HepG2 (cell line): ENCODE measurements around the gene PPM1M. TPM values are rescaled to one million over a fixed set of nuclear protein-coding genes. Genes with fewer than 3 reads are reported as not detected.

Experiments used
- CC2D1A ChIP-seq: sonication (generic); formaldehyde crosslinking; IDR thresholded peaks from 2 replicates; pipeline ENCODE4 v1.8.1; 2023; ENCODE audit warnings: mild to moderate bottlenecking, missing genetic modification reagents
- ESRRA ChIP-seq: sonication (generic); formaldehyde crosslinking; IDR thresholded peaks from 2 replicates; pipeline ENCODE4 v1.5.1; 2020; ENCODE audit warnings: mild to moderate bottlenecking, low read depth, missing genetic modification reagents
- GTF3A ChIP-seq: sonication (generic); formaldehyde crosslinking; conservative IDR thresholded peaks from 2 replicates; pipeline ENCODE4 v1.4.0; 2020; ENCODE audit warnings: mild to moderate bottlenecking, missing genetic modification reagents
- HIVEP1 ChIP-seq: sonication (generic); formaldehyde crosslinking; IDR thresholded peaks from 2 replicates; pipeline ENCODE4 v1.4.0; 2020; ENCODE audit warnings: mild to moderate bottlenecking, missing genetic modification reagents
- HOXA3 ChIP-seq: sonication (generic); formaldehyde crosslinking; IDR thresholded peaks from 2 replicates; pipeline ENCODE4 v1.5.0; 2020; ENCODE audit warnings: missing genetic modification reagents
- KDM3A ChIP-seq: IDR thresholded peaks from 2 replicates; pipeline ENCODE4 v1.6.1; 2018; ENCODE audit warnings: low read depth, missing compliant biosample characterization
- RELA ChIP-seq: sonication (generic); formaldehyde crosslinking; IDR thresholded peaks from 2 replicates; pipeline ENCODE4 v1.4.0; 2020; ENCODE audit warnings: missing genetic modification reagents
- RXRB ChIP-seq: IDR thresholded peaks from 2 replicates; pipeline ENCODE4 v1.6.1; 2016; ENCODE audit warnings: borderline replicate concordance, missing genetic modification reagents, missing compliant biosample characterization
- SKI ChIP-seq: fragments of 450-650 bp; IDR thresholded peaks from one replicate; pipeline ENCODE4 v1.6.1; 2018; ENCODE audit warnings: mild to moderate bottlenecking; ENCODE audit not compliant: partially characterized antibody
- SMAD9 ChIP-seq: sonication (generic); formaldehyde crosslinking; IDR thresholded peaks from 2 replicates; pipeline ENCODE4 v1.5.1; 2020; ENCODE audit warnings: mild to moderate bottlenecking, missing genetic modification reagents
- SNRNP70 ChIP-seq: fragments of 200-400 bp; formaldehyde crosslinking; IDR thresholded peaks from 2 replicates; pipeline ENCODE4 v1.6.1; 2017; ENCODE audit warnings: mild to moderate bottlenecking, low read depth, low read length, moderate library complexity
- THYN1 ChIP-seq: sonication (generic); formaldehyde crosslinking; IDR thresholded peaks from 2 replicates; pipeline ENCODE4 v1.8.1; 2023; ENCODE audit warnings: low read depth, mild to moderate bottlenecking, moderate library complexity, missing genetic modification reagents, borderline replicate concordance
- ZBTB38 ChIP-seq: sonication (generic); formaldehyde crosslinking; IDR thresholded peaks from 2 replicates; pipeline ENCODE4 v1.5.1; 2020; ENCODE audit warnings: mild to moderate bottlenecking, missing genetic modification reagents
- ZNF329 ChIP-seq: sonication (generic); formaldehyde crosslinking; IDR thresholded peaks from 2 replicates; pipeline ENCODE4 v1.9.0; 2021; ENCODE audit warnings: low read depth, mild to moderate bottlenecking, missing genetic modification reagents
- ZNF382 ChIP-seq: sonication (generic); formaldehyde crosslinking; IDR thresholded peaks from 2 replicates; pipeline ENCODE4 v1.5.0; 2020; ENCODE audit warnings: missing genetic modification reagents, mild to moderate bottlenecking, borderline replicate concordance
- ZNF460 ChIP-seq: sonication (generic); formaldehyde crosslinking; IDR thresholded peaks from 2 replicates; pipeline ENCODE4 v1.5.1; 2020; ENCODE audit warnings: missing genetic modification reagents, mild to moderate bottlenecking, borderline replicate concordance
- ZNF75D ChIP-seq: sonication (generic); formaldehyde crosslinking; IDR thresholded peaks from 2 replicates; pipeline ENCODE4 v1.8.1; 2023; ENCODE audit warnings: missing genetic modification reagents, mild to moderate bottlenecking, borderline replicate concordance
- ZNF773 ChIP-seq: sonication (generic); formaldehyde crosslinking; IDR thresholded peaks from 2 replicates; pipeline ENCODE4 v1.4.0; 2020; ENCODE audit warnings: missing genetic modification reagents, borderline replicate concordance
- ZNF775 ChIP-seq: sonication (generic); formaldehyde crosslinking; IDR thresholded peaks from 2 replicates; pipeline ENCODE4 v1.4.0; 2020; ENCODE audit warnings: missing genetic modification reagents, mild to moderate bottlenecking, moderate library complexity, borderline replicate concordance
- ZNF878 ChIP-seq: sonication (generic); formaldehyde crosslinking; IDR thresholded peaks from 2 replicates; pipeline ENCODE4 v1.8.1; 2023; ENCODE audit warnings: mild to moderate bottlenecking, missing genetic modification reagents, moderate library complexity
- ZSCAN31 ChIP-seq: sonication (generic); formaldehyde crosslinking; IDR thresholded peaks from 2 replicates; pipeline ENCODE4 v1.5.0; 2020; ENCODE audit warnings: low read depth, mild to moderate bottlenecking, missing genetic modification reagents
- ZSCAN9 ChIP-seq: IDR thresholded peaks from 2 replicates; pipeline ENCODE4 v1.6.1; 2016; ENCODE audit warnings: borderline replicate concordance
- ZZZ3 ChIP-seq: sonication (generic); formaldehyde crosslinking; IDR thresholded peaks from 2 replicates; pipeline ENCODE4 v1.4.0; 2020; ENCODE audit warnings: missing genetic modification reagents, mild to moderate bottlenecking, borderline replicate concordance
- polyA plus RNA-seq, 8 experiments: library from polyadenylated mRNA; depleted of rRNA in 3 of 8; stranded (reverse) in 7 of 8; unstranded in 1 of 8; fragments of >200 nt; fragmentation: Illumina TruSeq in 4 of 8; extraction: Trizol in 4 of 8; gene quantifications; 2 replicates each; pipeline versions ENCODE4 v1.2.1 to v1.2.3, GENCODE V29; 2011 to 2016; ENCODE audit warnings: low read depth in 4 of 8, missing spikeins in 1 of 8, mixed read lengths in 1 of 8; ENCODE audit not compliant: insufficient read depth in 1 of 8
- total RNA-seq, 5 experiments: library from RNA; depleted of rRNA; stranded (reverse); fragments of >200 nt; fragmentation: Illumina TruSeq; extraction: Trizol; gene quantifications; 2 replicates each; pipeline ENCODE4 v1.2.3, GENCODE V29; 2016; ENCODE audit warnings: low read depth in 1 of 5
- TF ChIP-seq, protein P1 (sequence below): sonication (generic); formaldehyde crosslinking; IDR thresholded peaks from 2 replicates; pipeline ENCODE4 v1.5.1; 2020; ENCODE audit warnings: missing genetic modification reagents, mild to moderate bottlenecking, borderline replicate concordance
- TF ChIP-seq, protein P2 (sequence below): sonication (generic); formaldehyde crosslinking; IDR thresholded peaks from 2 replicates; pipeline ENCODE4 v1.5.0; 2020; ENCODE audit warnings: missing genetic modification reagents

The PPM1M gene
- total and polyA plus RNA-seq, 2 of the 13 experiments (the other 11 are each of a cell fraction or from before 2014, with no cell fraction given): 2.5 to 5.9 TPM

- TF ChIP-seq ZNF773 (CRISPR knock-in tag) (peak; percentile 53; the same call in 1 of the 2 replicates), ZNF382 (CRISPR knock-in tag) (no peak), ZNF75D (CRISPR knock-in tag) (no peak), KDM3A (CRISPR knock-in tag) (peak; percentile 43; the same call in 1 of the 2 replicates), ZSCAN9 (CRISPR knock-in tag) (0 out of 2 replicates have a peak, but pooled peaks have one; percentile 68), ESRRA (CRISPR knock-in tag) (no peak; the same call in 1 of the 2 replicates), HOXA3 (CRISPR knock-in tag) (peak; percentile 59; the same call in 1 of the 2 replicates), ZNF775 (CRISPR knock-in tag) (0 out of 2 replicates have a peak, but pooled peaks have one; percentile 40), SKI (peak; percentile 8), ZBTB38 (CRISPR knock-in tag) (no peak; the same call in 1 of the 2 replicates), SNRNP70 (no peak), SMAD9 (CRISPR knock-in tag) (0 out of 2 replicates have a peak, but pooled peaks have one; percentile 44), RXRB (CRISPR knock-in tag) (peak; percentile 18; the same call in 1 of the 2 replicates), ZNF878 (no peak), ZNF329 (CRISPR knock-in tag) (0 out of 2 replicates have a peak, but pooled peaks have one; percentile 30), ZZZ3 (peak; percentile 79; the same call in 1 of the 2 replicates), THYN1 (CRISPR knock-in tag) (peak; percentile 65; the same call in 1 of the 2 replicates), GTF3A (0 out of 2 replicates have a peak, but pooled peaks have one; percentile 78), ZSCAN31 (CRISPR knock-in tag) (0 out of 2 replicates have a peak, but pooled peaks have one; percentile 43), ZNF460 (CRISPR knock-in tag) (no peak), HIVEP1 (CRISPR knock-in tag) (peak; percentile 95), RELA (CRISPR knock-in tag) (peak; percentile 88; the same call in 1 of the 2 replicates), CC2D1A (CRISPR knock-in tag) (no peak)
- TF ChIP-seq, protein P1, sequence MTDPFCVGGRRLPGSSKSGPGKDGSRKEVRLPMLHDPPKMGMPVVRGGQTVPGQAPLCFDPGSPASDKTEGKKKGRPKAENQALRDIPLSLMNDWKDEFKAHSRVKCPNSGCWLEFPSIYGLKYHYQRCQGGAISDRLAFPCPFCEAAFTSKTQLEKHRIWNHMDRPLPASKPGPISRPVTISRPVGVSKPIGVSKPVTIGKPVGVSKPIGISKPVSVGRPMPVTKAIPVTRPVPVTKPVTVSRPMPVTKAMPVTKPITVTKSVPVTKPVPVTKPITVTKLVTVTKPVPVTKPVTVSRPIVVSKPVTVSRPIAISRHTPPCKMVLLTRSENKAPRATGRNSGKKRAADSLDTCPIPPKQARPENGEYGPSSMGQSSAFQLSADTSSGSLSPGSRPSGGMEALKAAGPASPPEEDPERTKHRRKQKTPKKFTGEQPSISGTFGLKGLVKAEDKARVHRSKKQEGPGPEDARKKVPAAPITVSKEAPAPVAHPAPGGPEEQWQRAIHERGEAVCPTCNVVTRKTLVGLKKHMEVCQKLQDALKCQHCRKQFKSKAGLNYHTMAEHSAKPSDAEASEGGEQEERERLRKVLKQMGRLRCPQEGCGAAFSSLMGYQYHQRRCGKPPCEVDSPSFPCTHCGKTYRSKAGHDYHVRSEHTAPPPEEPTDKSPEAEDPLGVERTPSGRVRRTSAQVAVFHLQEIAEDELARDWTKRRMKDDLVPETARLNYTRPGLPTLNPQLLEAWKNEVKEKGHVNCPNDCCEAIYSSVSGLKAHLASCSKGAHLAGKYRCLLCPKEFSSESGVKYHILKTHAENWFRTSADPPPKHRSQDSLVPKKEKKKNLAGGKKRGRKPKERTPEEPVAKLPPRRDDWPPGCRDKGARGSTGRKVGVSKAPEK (CRISPR knock-in tag): no peak
- TF ChIP-seq, protein P2, sequence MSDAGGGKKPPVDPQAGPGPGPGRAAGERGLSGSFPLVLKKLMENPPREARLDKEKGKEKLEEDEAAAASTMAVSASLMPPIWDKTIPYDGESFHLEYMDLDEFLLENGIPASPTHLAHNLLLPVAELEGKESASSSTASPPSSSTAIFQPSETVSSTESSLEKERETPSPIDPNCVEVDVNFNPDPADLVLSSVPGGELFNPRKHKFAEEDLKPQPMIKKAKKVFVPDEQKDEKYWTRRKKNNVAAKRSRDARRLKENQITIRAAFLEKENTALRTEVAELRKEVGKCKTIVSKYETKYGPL (CRISPR knock-in tag): no peak
Observed at GRCh38 chr3:52197842-52198625, 47.5 kb upstream of the PPM1M start, which contains the start of gene ALAS1 (continued).
